Astrocyte (in vitro differentiated cells and primary cell): ENCODE measurements around the gene SYTL3. TPM values are rescaled to one million over a fixed set of nuclear protein-coding genes. Genes with fewer than 3 reads are reported as not detected.

Experiments used
- DNase-seq: peaks from one replicate; pipeline ENCODE4 v3.0.0-alpha.2; 2010; ENCODE audit warnings: low read depth
- FAIRE-seq: peaks from 2 replicates; lab custom pipeline; 2011; peaks lifted over from hg19 to GRCh38; lab: Jason Lieb, UNC
- H2AFZ ChIP-seq: 2 replicates; pipeline ENCODE4 v1.6.0; 2012; ENCODE audit warnings: low read depth, low read length, inconsistent platforms
- H3K27ac ChIP-seq: 2 replicates; pipeline ENCODE4 v1.5.1; 2011; ENCODE audit warnings: low read depth, low read length, inconsistent platforms
- H3K27me3 ChIP-seq: 2 replicates; pipeline ENCODE4 v1.6.0; 2011; ENCODE audit warnings: low read length, inconsistent platforms; ENCODE audit not compliant: insufficient read depth
- H3K36me3 ChIP-seq: 2 replicates; pipeline ENCODE4 v1.5.1; 2011; ENCODE audit warnings: low read length, inconsistent platforms; ENCODE audit not compliant: insufficient read depth
- H3K4me1 ChIP-seq: 2 replicates; pipeline ENCODE4 v1.5.1; 2011; ENCODE audit warnings: low read length, inconsistent platforms; ENCODE audit not compliant: insufficient read depth
- H3K4me2 ChIP-seq: 2 replicates; pipeline ENCODE4 v1.6.0; 2012; ENCODE audit warnings: low read length, inconsistent platforms
- H3K4me3 ChIP-seq: 2 replicates; pipeline ENCODE4 v1.5.1; 2011; ENCODE audit warnings: low read depth, mild to moderate bottlenecking, low read length, inconsistent platforms; ENCODE audit not compliant: insufficient read depth
- H3K79me2 ChIP-seq: 2 replicates; pipeline ENCODE4 v1.6.0; 2012; ENCODE audit warnings: mild to moderate bottlenecking, low read length, inconsistent platforms; ENCODE audit not compliant: insufficient read depth
- H3K9ac ChIP-seq: 2 replicates; pipeline ENCODE4 v1.6.0; 2012; ENCODE audit warnings: mild to moderate bottlenecking, low read length, inconsistent platforms
- H3K9me3 ChIP-seq: 2 replicates; pipeline ENCODE4 v1.5.1; 2012; ENCODE audit warnings: low read depth, mild to moderate bottlenecking, low read length, inconsistent platforms; ENCODE audit not compliant: insufficient read depth
- H4K20me1 ChIP-seq: 2 replicates; pipeline ENCODE4 v1.6.0; 2012; ENCODE audit warnings: low read length, inconsistent platforms; ENCODE audit not compliant: insufficient read depth
- H3K27ac Mint-ChIP-seq: one replicate; pipeline ENCODE4 v1.8.0; 2021; ENCODE audit warnings: mild to moderate bottlenecking, mixed read lengths; ENCODE audit not compliant: unreplicated experiment
- H3K27me3 Mint-ChIP-seq: one replicate; pipeline ENCODE4 v1.8.0; 2021; ENCODE audit warnings: low read depth, mixed read lengths; ENCODE audit not compliant: unreplicated experiment
- H3K36me3 Mint-ChIP-seq: one replicate; pipeline ENCODE4 v1.8.0; 2021; ENCODE audit warnings: low read depth, mixed read lengths; ENCODE audit not compliant: unreplicated experiment
- H3K4me1 Mint-ChIP-seq: one replicate; pipeline ENCODE4 v1.8.0; 2021; ENCODE audit warnings: low read depth, mixed read lengths; ENCODE audit not compliant: unreplicated experiment
- H3K4me3 Mint-ChIP-seq: one replicate; pipeline ENCODE4 v1.8.0; 2021; ENCODE audit warnings: mild to moderate bottlenecking, moderate library complexity, mixed read lengths; ENCODE audit not compliant: unreplicated experiment
- H3K9me3 Mint-ChIP-seq: one replicate; pipeline ENCODE4 v1.8.0; 2021; ENCODE audit warnings: mild to moderate bottlenecking, mixed read lengths; ENCODE audit not compliant: unreplicated experiment
- EZH2 ChIP-seq: IDR thresholded peaks from 2 replicates; pipeline ENCODE4 v1.6.1; 2012; ENCODE audit warnings: mild to moderate bottlenecking, low read length, inconsistent platforms; ENCODE audit not compliant: insufficient read depth
- total RNA-seq: library from RNA; stranded (reverse); gene quantifications from 2 replicates; pipeline ENCODE4 v1.2.1, GENCODE V29; 2021
- TF ChIP-seq, protein P1 (sequence below): IDR thresholded peaks from 2 replicates; pipeline ENCODE4 v1.5.1; 2011; ENCODE audit warnings: low read depth, mild to moderate bottlenecking, inconsistent platforms, low read length, moderate library complexity; ENCODE audit not compliant: insufficient read depth

SYTL3 gene
- total RNA-seq, 1 donor from 2014 or later = 1.2 TPM

DNA sequence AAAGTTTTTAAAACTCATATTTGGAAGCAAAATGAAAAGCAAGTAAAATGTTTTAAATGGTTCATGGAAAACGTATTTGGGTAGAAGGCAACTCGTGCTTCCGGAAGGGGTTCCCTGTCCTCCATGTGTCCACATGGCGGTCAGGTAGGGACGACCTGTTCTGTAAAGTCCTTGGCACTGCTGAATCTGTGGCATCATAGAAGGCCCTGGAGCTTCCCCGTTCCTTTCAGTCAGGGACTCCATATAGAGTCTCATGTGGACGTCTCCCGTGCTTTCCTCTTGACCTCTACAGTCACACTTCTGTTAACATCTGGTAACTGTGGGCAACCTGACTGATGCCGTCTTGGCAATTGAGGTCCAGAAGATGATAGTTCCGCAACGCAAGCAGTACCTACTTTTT lies 16.7 kb upstream of the SYTL3 start:
- Histone ChIP-seq H3K4me3 (no peak overlapping the region), H3K9me3 (no peaks in the 10 kb centered on the region), H4K20me1 (peaks cover 28% of the 10 kb centered on the region), H3K79me2 (peaks cover 22% of the 10 kb centered on the region), H2AFZ (no peak overlapping the region), H3K4me2 (no peak overlapping the region), H3K27ac (no peak overlapping the region), H3K4me1 (peaks cover 19% of the 10 kb centered on the region), H3K27me3 (no peaks in the 10 kb centered on the region), H3K36me3 (peaks cover 39% of the 10 kb centered on the region), H3K9ac (no peak overlapping the region)
- Mint-ChIP-seq H3K9me3 (no peaks in the 10 kb centered on the region), H3K4me3 (no peak overlapping the region), H3K27ac (peak overlapping the region; percentile 73), H3K36me3 (peaks cover 18% of the 10 kb centered on the region), H3K4me1 (peaks cover 14% of the 10 kb centered on the region), H3K27me3 (no peaks in the 10 kb centered on the region)
- FAIRE-seq (no peak), DNase-seq (no peak)
- no peak for TF ChIP-seq EZH2
- TF ChIP-seq, protein P1, sequence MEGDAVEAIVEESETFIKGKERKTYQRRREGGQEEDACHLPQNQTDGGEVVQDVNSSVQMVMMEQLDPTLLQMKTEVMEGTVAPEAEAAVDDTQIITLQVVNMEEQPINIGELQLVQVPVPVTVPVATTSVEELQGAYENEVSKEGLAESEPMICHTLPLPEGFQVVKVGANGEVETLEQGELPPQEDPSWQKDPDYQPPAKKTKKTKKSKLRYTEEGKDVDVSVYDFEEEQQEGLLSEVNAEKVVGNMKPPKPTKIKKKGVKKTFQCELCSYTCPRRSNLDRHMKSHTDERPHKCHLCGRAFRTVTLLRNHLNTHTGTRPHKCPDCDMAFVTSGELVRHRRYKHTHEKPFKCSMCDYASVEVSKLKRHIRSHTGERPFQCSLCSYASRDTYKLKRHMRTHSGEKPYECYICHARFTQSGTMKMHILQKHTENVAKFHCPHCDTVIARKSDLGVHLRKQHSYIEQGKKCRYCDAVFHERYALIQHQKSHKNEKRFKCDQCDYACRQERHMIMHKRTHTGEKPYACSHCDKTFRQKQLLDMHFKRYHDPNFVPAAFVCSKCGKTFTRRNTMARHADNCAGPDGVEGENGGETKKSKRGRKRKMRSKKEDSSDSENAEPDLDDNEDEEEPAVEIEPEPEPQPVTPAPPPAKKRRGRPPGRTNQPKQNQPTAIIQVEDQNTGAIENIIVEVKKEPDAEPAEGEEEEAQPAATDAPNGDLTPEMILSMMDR = no peak

DNA sequence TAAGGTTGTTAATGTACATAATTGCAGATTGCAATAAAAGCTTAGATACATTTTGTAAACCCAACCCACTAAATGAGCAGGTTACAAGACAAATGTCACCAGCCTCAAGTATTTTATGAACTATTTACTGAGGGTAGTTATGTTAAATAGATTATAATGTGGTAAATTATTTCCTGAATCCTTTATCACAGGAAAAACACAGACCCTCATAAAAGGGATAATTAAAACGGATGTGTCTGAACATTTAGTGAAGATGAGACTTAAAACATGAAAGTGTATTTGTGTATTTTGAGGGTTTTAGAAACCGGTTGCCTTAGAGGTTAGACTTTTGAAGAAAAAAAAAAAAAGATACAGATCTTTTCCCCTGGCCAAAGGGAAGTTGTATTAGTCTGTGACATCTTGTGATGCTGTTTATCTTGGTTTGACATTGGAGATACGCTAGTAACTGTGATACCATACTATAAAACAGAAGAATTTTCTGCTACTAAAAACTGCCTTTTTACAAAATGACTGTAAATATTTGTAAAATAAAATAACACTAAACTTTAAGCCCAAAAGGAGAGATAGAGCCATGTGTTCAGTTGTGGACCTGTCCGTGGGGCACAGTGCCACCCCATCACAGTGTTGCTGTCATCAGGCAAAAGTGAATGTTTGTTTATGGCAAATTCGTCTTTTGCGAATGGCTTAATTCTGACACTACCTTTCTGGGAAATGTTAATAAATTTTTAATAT lies 15.0 kb upstream of the SYTL3 start:
- no peak overlapping the region for H3K9ac ChIP-seq
- DNase-seq = no peak
- H3K4me2 ChIP-seq = no peak overlapping the region
- no peaks in the 10 kb centered on the region for H3K27me3 Mint-ChIP-seq
- no peak overlapping the region for H2AFZ ChIP-seq
- no peaks in the 10 kb centered on the region for H3K9me3 ChIP-seq
- no peak overlapping the region for H3K27ac ChIP-seq
- peaks cover 37% of the 10 kb centered on the region for H4K20me1 ChIP-seq
- H3K27me3 ChIP-seq = no peaks in the 10 kb centered on the region
- peaks cover 38% of the 10 kb centered on the region for H3K36me3 ChIP-seq
- H3K4me3 ChIP-seq = no peak overlapping the region
- H3K4me1 ChIP-seq = peaks cover 24% of the 10 kb centered on the region
- H3K36me3 Mint-ChIP-seq = peaks cover 11% of the 10 kb centered on the region
- H3K27ac Mint-ChIP-seq = no peak overlapping the region
- no peaks in the 10 kb centered on the region for H3K9me3 Mint-ChIP-seq
- FAIRE-seq = no peak
- H3K4me1 Mint-ChIP-seq = peaks cover 18% of the 10 kb centered on the region
- no peak overlapping the region for H3K4me3 Mint-ChIP-seq
- H3K79me2 ChIP-seq = peaks cover 36% of the 10 kb centered on the region
- no peak for TF ChIP-seq EZH2
- TF ChIP-seq, protein P1 = no peak

DNA sequence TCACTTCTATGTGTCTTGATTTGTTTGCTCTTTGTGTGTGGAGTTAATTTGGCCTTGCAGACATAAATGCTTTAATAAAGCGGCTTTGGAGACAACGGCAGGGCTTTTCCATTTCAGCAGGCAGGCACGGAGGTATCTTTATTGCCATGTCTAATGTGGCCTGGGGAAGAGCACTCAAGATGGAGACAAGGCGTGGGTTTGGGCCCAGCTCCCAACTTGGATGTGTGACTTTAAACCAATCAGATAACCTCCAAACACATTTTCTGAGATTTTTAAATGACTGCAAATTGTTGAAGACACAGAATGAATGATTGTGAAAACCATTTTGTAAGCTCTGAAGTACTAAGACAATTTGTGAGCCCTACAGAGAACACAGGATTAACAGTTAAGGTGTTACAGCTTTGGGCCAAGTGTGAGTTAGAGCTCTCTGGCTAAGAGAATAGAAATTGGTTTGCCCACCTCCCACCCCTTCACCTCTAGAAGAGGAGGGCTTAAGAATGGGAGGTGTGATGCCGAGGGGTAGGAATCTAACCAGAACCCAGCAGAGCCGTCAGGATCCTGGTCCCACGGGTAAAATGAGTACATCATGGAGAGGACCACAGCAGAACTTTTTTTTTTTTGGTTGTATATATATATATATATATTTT lies 14.3 kb upstream of the SYTL3 start:
- Histone ChIP-seq H3K27ac (no peak overlapping the region), H3K79me2 (peaks cover 43% of the 10 kb centered on the region), H4K20me1 (peaks cover 44% of the 10 kb centered on the region), H3K27me3 (no peaks in the 10 kb centered on the region), H3K4me3 (no peak overlapping the region), H3K9ac (no peak overlapping the region), H3K36me3 (peaks cover 36% of the 10 kb centered on the region), H3K4me2 (no peak overlapping the region), H3K4me1 (peaks cover 29% of the 10 kb centered on the region), H3K9me3 (no peaks in the 10 kb centered on the region), H2AFZ (no peak overlapping the region)
- Mint-ChIP-seq H3K27me3 (no peaks in the 10 kb centered on the region), H3K36me3 (peaks cover 17% of the 10 kb centered on the region), H3K4me3 (no peak overlapping the region), H3K4me1 (peaks cover 22% of the 10 kb centered on the region), H3K9me3 (no peaks in the 10 kb centered on the region), H3K27ac (no peak overlapping the region)
- TF ChIP-seq EZH2 = no peak
- TF ChIP-seq, protein P1 = no peak
- FAIRE-seq (no peak), DNase-seq (no peak)
